NCI-H2196 treated with DMSO at 0.1 percent for 48 hours (cell line): ENCODE data around the gene NT5DC1.
A peak's percentile ranks its signal among the peaks of the same experiment; 100 is the strongest.
"Not testable (repeated sequence)": the region's sequence is repeated elsewhere in the genome, so short reads cannot be mapped to it uniquely, and the experiment has no call there.

ENCODE experiments used
- DNase-seq: peaks from one replicate; lab custom pipeline; 2025; ENCODE audit not compliant: unreplicated experiment; lab: John Stamatoyannopoulos, UW

The NT5DC1 gene

GRCh38 chr6:116268589-116269293 lies 168.1 kb downstream of the NT5DC1 start:
- DNase-seq: peak; percentile 72

GRCh38 chr6:116271149-116271708 lies 170.6 kb downstream of the NT5DC1 start:
- DNase-seq: no peak

- DNase-seq: no peak
Measured at GRCh38 chr6:116277124-116277523, 176.5 kb downstream of the NT5DC1 start.

- DNase-seq: no peak
Measured at GRCh38 chr6:116278481-116278829, 177.8 kb downstream of the NT5DC1 start.

- no peak for DNase-seq
Measured at GRCh38 chr6:116278854-116279231, 178.2 kb downstream of the NT5DC1 start.

GRCh38 chr6:116279232-116280160 lies 178.8 kb downstream of the NT5DC1 start, which contains the start of gene TSPYL1:
TSS of gene TSPYL1 (minus strand) at chr6:116279930. CDS start at chr6:116279830, 100 bp downstream.
- DNase-seq: peak; percentile 91

GRCh38 chr6:116280161-116280932 lies 179.7 kb downstream of the NT5DC1 start:
- no peak for DNase-seq

- DNase-seq: no peak
Measured at GRCh38 chr6:116280933-116281316, 180.3 kb downstream of the NT5DC1 start.

- DNase-seq: no peak
Measured at GRCh38 chr6:116282698-116283097, 182.0 kb downstream of the NT5DC1 start.

- DNase-seq: no peak
Measured at GRCh38 chr6:116283191-116283590, 182.5 kb downstream of the NT5DC1 start.

GRCh38 chr6:116284984-116285383 lies 184.3 kb downstream of the NT5DC1 start:
- DNase-seq: not testable (repeated sequence)

- no peak for DNase-seq
Measured at GRCh38 chr6:116286773-116287358, 186.2 kb downstream of the NT5DC1 start.

GRCh38 chr6:116287689-116288282 lies 187.1 kb downstream of the NT5DC1 start:
- peak; percentile 21 for DNase-seq

GRCh38 chr6:116289876-116290275 lies 189.2 kb downstream of the NT5DC1 start:
- DNase-seq: no peak

- no peak for DNase-seq
Measured at GRCh38 chr6:116290799-116291198, 190.1 kb downstream of the NT5DC1 start.

GRCh38 chr6:116291701-116292396 lies 191.2 kb downstream of the NT5DC1 start:
- DNase-seq: no peak

- no peak for DNase-seq
Measured at GRCh38 chr6:116292553-116292952, 191.9 kb downstream of the NT5DC1 start.

- no peak for DNase-seq
Measured at GRCh38 chr6:116298273-116298672, 197.6 kb downstream of the NT5DC1 start.

GRCh38 chr6:116298973-116299372 lies 198.3 kb downstream of the NT5DC1 start:
- DNase-seq: no peak
